HepG2 (cell line): ENCODE results near the gene TMEM154.

Experiments used
- SUZ12 ChIP-seq: fragments of 150-350 bp; IDR thresholded peaks from 2 replicates; pipeline ENCODE4 v1.6.1; 2014; ENCODE audit warnings: low read depth, low read length
- TCF12 ChIP-seq, 2 experiments: fragments of 450-650 bp in 1 of 2; sonication (generic) in 1 of 2; formaldehyde crosslinking in 1 of 2; IDR thresholded peaks; 2 replicates each; pipeline versions ENCODE4 v1.6.1 to v1.8.0; 2017 to 2022; ENCODE audit warnings: antibody characterized with exemption in 1 of 2, mild to moderate bottlenecking in 1 of 2, missing genetic modification reagents in 1 of 2, moderate library complexity in 1 of 2
- ZFP37 ChIP-seq: sonication (generic); formaldehyde crosslinking; IDR thresholded peaks from 2 replicates; pipeline ENCODE4 v1.4.0; 2020; ENCODE audit warnings: missing genetic modification reagents, borderline replicate concordance
- ZNF577 ChIP-seq: sonication (generic); formaldehyde crosslinking; IDR thresholded peaks from 2 replicates; pipeline ENCODE4 v1.4.0; 2020; ENCODE audit warnings: mild to moderate bottlenecking, low read depth, missing genetic modification reagents, borderline replicate concordance
- TF ChIP-seq, protein P1 (sequence below): sonication (generic); formaldehyde crosslinking; IDR thresholded peaks from 2 replicates; pipeline ENCODE4 v1.8.0; 2022; ENCODE audit warnings: missing genetic modification reagents, low read depth, mild to moderate bottlenecking, borderline replicate concordance
- TF ChIP-seq, protein P2 (sequence below): sonication (generic); formaldehyde crosslinking; IDR thresholded peaks from 2 replicates; pipeline ENCODE4 v1.4.0; 2020; ENCODE audit warnings: missing genetic modification reagents, borderline replicate concordance
- TF ChIP-seq, protein P3 (sequence below): sonication (generic); formaldehyde crosslinking; IDR thresholded peaks from 2 replicates; pipeline ENCODE4 v1.5.0; 2020; ENCODE audit warnings: mild to moderate bottlenecking, missing genetic modification reagents
- TF ChIP-seq, protein P4 (sequence below): sonication (generic); formaldehyde crosslinking; IDR thresholded peaks from 2 replicates; pipeline ENCODE4 v1.5.0; 2020; ENCODE audit warnings: mild to moderate bottlenecking, missing genetic modification reagents, moderate library complexity

DNA sequence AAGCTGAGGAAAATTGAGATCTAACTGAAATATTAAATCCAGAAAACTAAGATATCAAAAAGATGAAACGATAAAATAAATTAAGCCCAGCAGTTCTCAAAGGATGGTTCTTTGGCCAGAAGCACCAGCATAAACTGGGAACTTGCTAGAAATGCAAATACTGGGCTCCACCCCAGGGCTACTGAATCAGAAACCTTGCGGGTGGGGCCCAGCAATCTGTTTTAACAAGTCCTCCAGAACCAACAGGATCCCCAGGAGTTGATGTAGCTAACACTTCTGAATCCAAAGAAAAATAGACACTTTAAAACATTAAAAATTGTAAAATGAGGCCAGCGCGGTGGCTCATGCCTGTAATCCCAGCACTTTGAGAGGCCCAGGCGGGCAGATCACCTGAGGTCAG is 14.1 kb upstream of the TMEM154 start:
- TF ChIP-seq SUZ12: no peak
- TF ChIP-seq ZNF577 (CRISPR knock-in tag): no peak
- TF ChIP-seq, protein P1, sequence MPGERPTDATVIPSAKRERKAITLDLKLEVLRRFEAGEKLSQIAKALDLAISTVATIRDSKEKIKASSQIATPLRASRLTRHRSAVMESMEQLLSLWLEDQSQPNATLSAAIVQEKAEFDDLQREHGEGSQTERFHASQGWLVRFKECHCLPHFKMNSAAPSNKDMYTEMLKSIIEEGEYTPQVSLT (CRISPR knock-in tag): no peak
- no peak for TF ChIP-seq TCF12 (IDR thresholded peaks at IDR 0.05)
- no peak for TF ChIP-seq TCF12 (CRISPR knock-in tag; IDR thresholded peaks at IDR 0.05)
- TF ChIP-seq, protein P2, sequence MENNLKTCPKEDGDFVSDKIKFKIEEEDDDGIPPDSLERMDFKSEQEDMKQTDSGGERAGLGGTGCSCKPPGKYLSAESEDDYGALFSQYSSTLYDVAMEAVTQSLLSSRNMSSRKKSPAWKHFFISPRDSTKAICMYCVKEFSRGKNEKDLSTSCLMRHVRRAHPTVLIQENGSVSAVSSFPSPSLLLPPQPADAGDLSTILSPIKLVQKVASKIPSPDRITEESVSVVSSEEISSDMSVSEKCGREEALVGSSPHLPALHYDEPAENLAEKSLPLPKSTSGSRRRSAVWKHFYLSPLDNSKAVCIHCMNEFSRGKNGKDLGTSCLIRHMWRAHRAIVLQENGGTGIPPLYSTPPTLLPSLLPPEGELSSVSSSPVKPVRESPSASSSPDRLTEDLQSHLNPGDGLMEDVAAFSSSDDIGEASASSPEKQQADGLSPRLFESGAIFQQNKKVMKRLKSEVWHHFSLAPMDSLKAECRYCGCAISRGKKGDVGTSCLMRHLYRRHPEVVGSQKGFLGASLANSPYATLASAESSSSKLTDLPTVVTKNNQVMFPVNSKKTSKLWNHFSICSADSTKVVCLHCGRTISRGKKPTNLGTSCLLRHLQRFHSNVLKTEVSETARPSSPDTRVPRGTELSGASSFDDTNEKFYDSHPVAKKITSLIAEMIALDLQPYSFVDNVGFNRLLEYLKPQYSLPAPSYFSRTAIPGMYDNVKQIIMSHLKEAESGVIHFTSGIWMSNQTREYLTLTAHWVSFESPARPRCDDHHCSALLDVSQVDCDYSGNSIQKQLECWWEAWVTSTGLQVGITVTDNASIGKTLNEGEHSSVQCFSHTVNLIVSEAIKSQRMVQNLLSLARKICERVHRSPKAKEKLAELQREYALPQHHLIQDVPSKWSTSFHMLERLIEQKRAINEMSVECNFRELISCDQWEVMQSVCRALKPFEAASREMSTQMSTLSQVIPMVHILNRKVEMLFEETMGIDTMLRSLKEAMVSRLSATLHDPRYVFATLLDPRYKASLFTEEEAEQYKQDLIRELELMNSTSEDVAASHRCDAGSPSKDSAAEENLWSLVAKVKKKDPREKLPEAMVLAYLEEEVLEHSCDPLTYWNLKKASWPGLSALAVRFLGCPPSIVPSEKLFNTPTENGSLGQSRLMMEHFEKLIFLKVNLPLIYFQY (CRISPR knock-in tag): no peak
- TF ChIP-seq, protein P3, sequence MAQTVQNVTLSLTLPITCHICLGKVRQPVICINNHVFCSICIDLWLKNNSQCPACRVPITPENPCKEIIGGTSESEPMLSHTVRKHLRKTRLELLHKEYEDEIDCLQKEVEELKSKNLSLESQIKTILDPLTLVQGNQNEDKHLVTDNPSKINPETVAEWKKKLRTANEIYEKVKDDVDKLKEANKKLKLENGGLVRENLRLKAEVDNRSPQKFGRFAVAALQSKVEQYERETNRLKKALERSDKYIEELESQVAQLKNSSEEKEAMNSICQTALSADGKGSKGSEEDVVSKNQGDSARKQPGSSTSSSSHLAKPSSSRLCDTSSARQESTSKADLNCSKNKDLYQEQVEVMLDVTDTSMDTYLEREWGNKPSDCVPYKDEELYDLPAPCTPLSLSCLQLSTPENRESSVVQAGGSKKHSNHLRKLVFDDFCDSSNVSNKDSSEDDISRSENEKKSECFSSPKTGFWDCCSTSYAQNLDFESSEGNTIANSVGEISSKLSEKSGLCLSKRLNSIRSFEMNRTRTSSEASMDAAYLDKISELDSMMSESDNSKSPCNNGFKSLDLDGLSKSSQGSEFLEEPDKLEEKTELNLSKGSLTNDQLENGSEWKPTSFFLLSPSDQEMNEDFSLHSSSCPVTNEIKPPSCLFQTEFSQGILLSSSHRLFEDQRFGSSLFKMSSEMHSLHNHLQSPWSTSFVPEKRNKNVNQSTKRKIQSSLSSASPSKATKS (CRISPR knock-in tag): no peak
- TF ChIP-seq ZFP37 (CRISPR knock-in tag): no peak
- TF ChIP-seq, protein P4, sequence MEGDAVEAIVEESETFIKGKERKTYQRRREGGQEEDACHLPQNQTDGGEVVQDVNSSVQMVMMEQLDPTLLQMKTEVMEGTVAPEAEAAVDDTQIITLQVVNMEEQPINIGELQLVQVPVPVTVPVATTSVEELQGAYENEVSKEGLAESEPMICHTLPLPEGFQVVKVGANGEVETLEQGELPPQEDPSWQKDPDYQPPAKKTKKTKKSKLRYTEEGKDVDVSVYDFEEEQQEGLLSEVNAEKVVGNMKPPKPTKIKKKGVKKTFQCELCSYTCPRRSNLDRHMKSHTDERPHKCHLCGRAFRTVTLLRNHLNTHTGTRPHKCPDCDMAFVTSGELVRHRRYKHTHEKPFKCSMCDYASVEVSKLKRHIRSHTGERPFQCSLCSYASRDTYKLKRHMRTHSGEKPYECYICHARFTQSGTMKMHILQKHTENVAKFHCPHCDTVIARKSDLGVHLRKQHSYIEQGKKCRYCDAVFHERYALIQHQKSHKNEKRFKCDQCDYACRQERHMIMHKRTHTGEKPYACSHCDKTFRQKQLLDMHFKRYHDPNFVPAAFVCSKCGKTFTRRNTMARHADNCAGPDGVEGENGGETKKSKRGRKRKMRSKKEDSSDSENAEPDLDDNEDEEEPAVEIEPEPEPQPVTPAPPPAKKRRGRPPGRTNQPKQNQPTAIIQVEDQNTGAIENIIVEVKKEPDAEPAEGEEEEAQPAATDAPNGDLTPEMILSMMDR: no peak
